ENCODE results near the gene UCK1.

The UCK1 gene

GRCh38 chr9:131566158-131566557 is 35.1 kb upstream of the UCK1 start:
- TF ChIP-seq CTCF (IDR thresholded peaks at IDR 0.05; ENCODE audit: insufficient read depth, low read length, poor library complexity, severe bottlenecking) (no peak), EZH2phosphoT487 (conservative IDR thresholded peaks at IDR 0.05; ENCODE audit: low read length) (no peak)
- H3K9me3 ChIP-seq (ENCODE audit: insufficient read depth, low read length) = no peaks in the 10 kb centered on the region
- H3K36me3 ChIP-seq (ENCODE audit: low read length) = no peaks in the 10 kb centered on the region
- H3K9ac ChIP-seq (ENCODE audit: low read length) = no peak overlapping the region
- no peak overlapping the region for H3K27ac ChIP-seq (ENCODE audit: low read depth, low read length)
- no peaks in the 10 kb centered on the region for H3K79me2 ChIP-seq (ENCODE audit: insufficient read depth, low read length)
- H4K20me1 ChIP-seq (ENCODE audit: low read depth, low read length) = no peaks in the 10 kb centered on the region
- no peaks in the 10 kb centered on the region for H3K27me3 ChIP-seq (ENCODE audit: low read length)
- H3K4me3 ChIP-seq (ENCODE audit: insufficient read depth, low read length, poor library complexity, severe bottlenecking) = no peak overlapping the region
- no peaks in the 10 kb centered on the region for H3K9me2 ChIP-seq (replicated peaks; ENCODE audit: insufficient read depth, low read length)
- no peak overlapping the region for H3K4me2 ChIP-seq (ENCODE audit: low read depth, low read length, poor library complexity, severe bottlenecking)
- no peaks in the 10 kb centered on the region for H3F3A ChIP-seq (ENCODE audit: insufficient read depth)
- no peak overlapping the region for H2AFZ ChIP-seq (ENCODE audit: low read depth, low read length, severe bottlenecking)

GRCh38 chr9:131565369-131565768 is 34.3 kb upstream of the UCK1 start:
- Histone ChIP-seq H3K4me2 (ENCODE audit: low read depth, low read length, poor library complexity, severe bottlenecking) (no peak overlapping the region), H3K36me3 (ENCODE audit: low read length) (no peaks in the 10 kb centered on the region), H3K27ac (ENCODE audit: low read depth, low read length) (no peak overlapping the region), H3K9me3 (ENCODE audit: insufficient read depth, low read length) (no peaks in the 10 kb centered on the region), H2AFZ (ENCODE audit: low read depth, low read length, severe bottlenecking) (no peak overlapping the region), H4K20me1 (ENCODE audit: low read depth, low read length) (no peaks in the 10 kb centered on the region), H3F3A (ENCODE audit: insufficient read depth) (no peaks in the 10 kb centered on the region), H3K27me3 (ENCODE audit: low read length) (no peaks in the 10 kb centered on the region), H3K4me3 (ENCODE audit: insufficient read depth, low read length, poor library complexity, severe bottlenecking) (no peak overlapping the region), H3K9me2 (replicated peaks; ENCODE audit: insufficient read depth, low read length) (no peaks in the 10 kb centered on the region), H3K79me2 (ENCODE audit: insufficient read depth, low read length) (no peaks in the 10 kb centered on the region), H3K9ac (ENCODE audit: low read length) (no peak overlapping the region)
- TF ChIP-seq CTCF (IDR thresholded peaks at IDR 0.05; ENCODE audit: insufficient read depth, low read length, poor library complexity, severe bottlenecking) (no peak), EZH2phosphoT487 (conservative IDR thresholded peaks at IDR 0.05; ENCODE audit: low read length) (no peak)

GRCh38 chr9:131562032-131562959 is 31.2 kb upstream of the UCK1 start:
- no peaks in the 10 kb centered on the region for H3K27me3 ChIP-seq (ENCODE audit: low read length)
- no peak overlapping the region for H2AFZ ChIP-seq (ENCODE audit: low read depth, low read length, severe bottlenecking)
- no peak overlapping the region for H3K9ac ChIP-seq (ENCODE audit: low read length)
- H3K36me3 ChIP-seq (ENCODE audit: low read length) = no peaks in the 10 kb centered on the region
- no peak overlapping the region for H3K4me2 ChIP-seq (ENCODE audit: low read depth, low read length, poor library complexity, severe bottlenecking)
- no peaks in the 10 kb centered on the region for H3K9me3 ChIP-seq (ENCODE audit: insufficient read depth, low read length)
- no peak overlapping the region for H3K4me3 ChIP-seq (ENCODE audit: insufficient read depth, low read length, poor library complexity, severe bottlenecking)
- no peak for TF ChIP-seq EZH2phosphoT487 (conservative IDR thresholded peaks at IDR 0.05; ENCODE audit: low read length)
- no peak for TF ChIP-seq CTCF (IDR thresholded peaks at IDR 0.05; ENCODE audit: insufficient read depth, low read length, poor library complexity, severe bottlenecking)
- no peaks in the 10 kb centered on the region for H3K79me2 ChIP-seq (ENCODE audit: insufficient read depth, low read length)
- H3F3A ChIP-seq (ENCODE audit: insufficient read depth) = no peaks in the 10 kb centered on the region
- H4K20me1 ChIP-seq (ENCODE audit: low read depth, low read length) = no peaks in the 10 kb centered on the region
- H3K27ac ChIP-seq (ENCODE audit: low read depth, low read length) = no peak overlapping the region
- H3K9me2 ChIP-seq (replicated peaks; ENCODE audit: insufficient read depth, low read length) = no peaks in the 10 kb centered on the region
